T-helper 2 cell treated with Interferon-gamma antibody and Interleukin-4, amounts not matched to agents 100 ng/mL and 5 ng/mL, for 36 hours (primary cell): ENCODE data around the gene CCDC141. TPM values are rescaled to one million over a fixed set of nuclear protein-coding genes. Genes with fewer than 3 reads are reported as not detected.

Experiments
- intact Hi-C: fragments of 100-400 bp; cut with micrococcal nuclease; formaldehyde crosslinking; loops from one replicate; pipeline ENCODE4 v1.15.1; 2023
- total RNA-seq: library from RNA; stranded (reverse); gene quantifications from 2 replicates; pipeline ENCODE4 v1.2.3, GENCODE V29; 2022

The CCDC141 gene
- total RNA-seq, 1 donor from 2014 or later = 14.5 TPM

GRCh38 chr2:178787155-178787554, 262.8 kb downstream of the CCDC141 start:
- intact Hi-C loops = no loop called here

GRCh38 chr2:178783889-178784288, 266.0 kb downstream of the CCDC141 start:
- intact Hi-C loops = no loop called here

- intact Hi-C loops = no loop called here
Measured at GRCh38 chr2:178782236-178782635, 267.7 kb downstream of the CCDC141 start.

Other genes with a start within 250 kb of the CCDC141 start
- gene TTN, start 242.7 kb downstream of the CCDC141 start, total RNA-seq = 12.4 and 13.9 TPM in 2 replicates
- 11.4 and 13.6 TPM in 2 replicates for gene SESTD1, start 214.7 kb upstream of the CCDC141 start, total RNA-seq